B cell (primary cell): Measurements from ENCODE around the gene PPM1M. TPM values are rescaled to one million over a fixed set of nuclear protein-coding genes. Genes with fewer than 3 reads are reported as not detected.

Experiments used
- ATAC-seq: fragments of 200-7000 bp; cut with Tn5 transposase; one replicate; pipeline ENCODE4 v1.10.0; 2021; ENCODE audit warnings: low read depth, mild to moderate bottlenecking, moderate number of reproducible peaks, moderate library complexity
- CTCF ChIA-PET: fragments of 350-600 bp; sonication (Branson Sonifier 250); formaldehyde crosslinking; loops from one replicate; lab custom pipeline; 2021; ENCODE audit warnings: antibody characterized with exemption, inconsistent platforms; lab: Charles Lee
- POLR2A ChIA-PET: fragments of 350-600 bp; sonication (Branson Sonifier 250); formaldehyde crosslinking; loops from one replicate; lab custom pipeline; 2021; ENCODE audit warnings: antibody characterized with exemption; lab: Charles Lee
- DNase-seq: peaks from one replicate; pipeline ENCODE4 v3.0.0; 2013
- H2AFZ ChIP-seq: 2 replicates; pipeline ENCODE4 v1.6.1; 2012; ENCODE audit warnings: mild to moderate bottlenecking, low read depth, low read length; ENCODE audit not compliant: insufficient read depth, poor library complexity, severe bottlenecking
- H3K27ac ChIP-seq, 2 donors: 1 replicate in 1 of 2; 2 replicates in 1 of 2; pipeline ENCODE4 v1.5.1; 2012 to 2013; ENCODE audit warnings: low read length in 2 of 2, mild to moderate bottlenecking in 2 of 2, moderate library complexity in 1 of 2
- H3K27me3 ChIP-seq, 4 experiments: fragments of 200-600 bp in 1 of 4; sonication (generic) in 1 of 4; replicated peaks in 1 of 4; 1 replicate in 2 of 4; 2 replicates in 2 of 4; pipeline versions ENCODE4 v1.6.1 to v1.7.0; 2013 to 2016; ENCODE audit warnings: low read length in 3 of 4, mild to moderate bottlenecking in 2 of 4, mixed read lengths in 1 of 4, moderate library complexity in 1 of 4; ENCODE audit not compliant: insufficient read depth in 4 of 4, control insufficient read depth in 3 of 4; ENCODE audit errors: control extremely low read depth in 1 of 4
- H3K36me3 ChIP-seq, 2 experiments: replicated peaks in 1 of 2; 1 replicate in 1 of 2; 2 replicates in 1 of 2; pipeline versions ENCODE4 v1.6.1 to v1.7.1; 2013; ENCODE audit warnings: low read length in 1 of 2; ENCODE audit not compliant: insufficient read depth in 2 of 2, control insufficient read depth in 1 of 2; ENCODE audit errors: control extremely low read depth in 1 of 2, extremely low read depth in 1 of 2
- H3K4me1 ChIP-seq, 2 donors: fragments of 200-600 bp in 1 of 2; sonication (generic) in 1 of 2; 1 replicate in 1 of 2; 2 replicates in 1 of 2; pipeline versions ENCODE4 v1.5.1 to v1.6.1; 2013 to 2017; ENCODE audit warnings: low read length in 2 of 2; ENCODE audit not compliant: control insufficient read depth in 2 of 2, insufficient read depth in 2 of 2
- H3K4me2 ChIP-seq: replicated peaks from 2 replicates; pipeline ENCODE3; 2012; ENCODE audit warnings: mild to moderate bottlenecking, low read depth, low read length; ENCODE audit not compliant: poor library complexity, severe bottlenecking
- H3K4me3 ChIP-seq, 5 experiments: fragments of 200-600 bp in 1 of 5; sonication (generic) in 1 of 5; 1 replicate in 3 of 5; 2 replicates in 2 of 5; pipeline versions ENCODE4 v1.5.1 to v1.7.0; 2011 to 2016; ENCODE audit warnings: low read length in 4 of 5, mild to moderate bottlenecking in 4 of 5, low read depth in 2 of 5, control low read depth in 1 of 5, moderate library complexity in 1 of 5; ENCODE audit not compliant: insufficient read depth in 1 of 5; ENCODE audit errors: control extremely low read depth in 1 of 5, extremely low read depth in 1 of 5
- H3K79me2 ChIP-seq: fragments of 200-600 bp; sonication (generic); one replicate; pipeline ENCODE4 v1.6.0; 2016; ENCODE audit warnings: low read length; ENCODE audit not compliant: control insufficient read depth, insufficient read depth
- H3K9ac ChIP-seq: fragments of 200-600 bp; sonication (generic); 2 replicates; pipeline ENCODE4 v1.6.1; 2017; ENCODE audit warnings: mild to moderate bottlenecking, low read length, moderate library complexity
- H3K9me3 ChIP-seq, 3 donors: one replicate each; pipeline versions ENCODE4 v1.6.1 to v1.7.1; 2013; ENCODE audit warnings: low read length in 2 of 3; ENCODE audit not compliant: control insufficient read depth in 2 of 3, insufficient read depth in 1 of 3; ENCODE audit errors: control extremely low read depth in 1 of 3
- H4K20me1 ChIP-seq: 2 replicates; pipeline ENCODE4 v1.6.0; 2012; ENCODE audit warnings: mild to moderate bottlenecking, low read length; ENCODE audit not compliant: insufficient read depth, control insufficient read depth, poor library complexity, severe bottlenecking
- H3K27ac Mint-ChIP-seq: one replicate; pipeline ENCODE4 v1.8.0; 2021; ENCODE audit warnings: mixed read lengths
- H3K27me3 Mint-ChIP-seq: one replicate; pipeline ENCODE4 v1.8.0; 2021; ENCODE audit warnings: mixed read lengths
- H3K4me1 Mint-ChIP-seq: one replicate; pipeline ENCODE4 v1.8.0; 2021; ENCODE audit warnings: mixed read lengths
- H3K4me3 Mint-ChIP-seq: one replicate; pipeline ENCODE4 v1.8.0; 2021; ENCODE audit warnings: mixed read lengths
- H3K9me3 Mint-ChIP-seq: one replicate; pipeline ENCODE4 v1.8.0; 2022; ENCODE audit warnings: mixed read lengths; ENCODE audit not compliant: insufficient read depth
- CTCF ChIP-seq: fragments of 200-600 bp; IDR thresholded peaks from one replicate; pipeline ENCODE4 v1.8.0; 2022; ENCODE audit warnings: antibody characterized with exemption, mild to moderate bottlenecking
- EZH2 ChIP-seq: IDR thresholded peaks from 2 replicates; pipeline ENCODE4 v1.6.1; 2012; ENCODE audit warnings: borderline replicate concordance, low read depth, mild to moderate bottlenecking, moderate library complexity, low read length; ENCODE audit not compliant: insufficient read depth, poor library complexity, severe bottlenecking
- WGBS: methylation state at CpG from one replicate; pipeline ENCODE4 v1.1.5; 2013; ENCODE audit warnings: missing lambda C conversion rate; ENCODE audit not compliant: insufficient coverage; 5-methylcytosine and 5-hydroxymethylcytosine counted together
- intact Hi-C: fragments of 100-400 bp; cut with micrococcal nuclease; formaldehyde crosslinking; loops from one replicate; pipeline ENCODE4 v1.10.0; 2022
- polyA plus RNA-seq: library from polyadenylated mRNA; depleted of rRNA; stranded (reverse); fragments of >200 nt; gene quantifications from 2 replicates; pipeline ENCODE4 v1.2.3, GENCODE V29; 2012
- total RNA-seq, 2 donors: library from RNA; stranded (reverse); fragments of 120-200 nt in 1 of 2; gene quantifications; 1 replicate in 1 of 2; 2 replicates in 1 of 2; pipeline versions ENCODE4 v1.2.3 to v1.2.4, GENCODE V29; 2013 to 2022

Gene PPM1M
- total and polyA plus RNA-seq, 2 donors (not counting 1 experiment from before 2014, with no cell fraction given), result 45.0 to 65.2 TPM

GRCh38 chr3:52240886-52241370 lies 4.6 kb upstream of the PPM1M start:
- WGBS, result 90% methylated on average over 3 of the region's 4 CpGs
- H3K9me3 Mint-ChIP-seq, result no peaks in the 10 kb centered on the region
- Histone ChIP-seq H3K9ac (no peak overlapping the region), H3K79me2 (peaks cover 45% of the 10 kb centered on the region), H4K20me1 (peaks cover 26% of the 10 kb centered on the region), H3K27me3 (no peaks in the 10 kb centered on the region), H2AFZ (no peak overlapping the region), H3K4me2 (no peak overlapping the region), H3K9me3 (no peaks in the 10 kb centered on the region), H3K4me3 (no peak overlapping the region), H3K4me1 (peaks cover 52 to 64% of the 10 kb centered on the region in 2 donors), H3K36me3 (peaks cover 0 to 7% of the 10 kb centered on the region in 2 experiments), H3K27ac (no peak overlapping the region)
- ChIA-PET CTCF (interaction anchor here (1.0 to 18.5 kb wide), 10 partner anchors 10 to 206 kb away, joined by 3 to 237 read pairs (median 6); partner anchors contain the start of gene TLR9), POLR2A (interaction anchor here (0.8 to 1.3 kb wide), 4 partner anchors 10 to 38 kb away, joined by 3 to 4 read pairs (median 4); partner anchors contain the start of gene WDR82)
- no peak for TF ChIP-seq EZH2
- TF ChIP-seq CTCF, result no peak
- peak overlapping the region; percentile 99 for H3K4me3 Mint-ChIP-seq
- intact Hi-C loops, result no loop called here
- H3K27ac Mint-ChIP-seq, result peak overlapping the region; percentile 57
- ATAC-seq (no peak), DNase-seq (peak; percentile 10)
- H3K4me1 Mint-ChIP-seq, result peaks cover 65% of the 10 kb centered on the region
- no peaks in the 10 kb centered on the region for H3K27me3 Mint-ChIP-seq

GRCh38 chr3:52242039-52242438 lies 3.5 kb upstream of the PPM1M start:
- no peak overlapping the region for H3K4me3 ChIP-seq
- H3K4me1 ChIP-seq, result peaks cover 59 to 66% of the 10 kb centered on the region in 2 donors
- Mint-ChIP-seq H3K9me3 (no peaks in the 10 kb centered on the region), H3K27ac (no peak overlapping the region), H3K27me3 (no peaks in the 10 kb centered on the region), H3K4me3 (no peak overlapping the region), H3K4me1 (peaks cover 68% of the 10 kb centered on the region)
- peaks cover 34% of the 10 kb centered on the region for H3K79me2 ChIP-seq
- 100% methylated on average over 1 of the region's 1 CpG for WGBS
- H3K9me3 ChIP-seq, result no peaks in the 10 kb centered on the region
- H3K27ac ChIP-seq, result no peak overlapping the region
- no peak overlapping the region for H3K4me2 ChIP-seq
- H3K27me3 ChIP-seq, result no peaks in the 10 kb centered on the region
- peaks cover 15% of the 10 kb centered on the region for H4K20me1 ChIP-seq
- ATAC-seq (no peak), DNase-seq (no peak)
- H2AFZ ChIP-seq, result no peak overlapping the region
- intact Hi-C loops, result no loop called here
- TF ChIP-seq EZH2 (no peak), CTCF (no peak)
- CTCF ChIA-PET, result interaction anchor here (1.9 to 18.5 kb wide), 4 partner anchors 11 to 97 kb away, joined by 7 to 237 read pairs (median 22); partner anchors contain the start of gene TLR9
- H3K9ac ChIP-seq, result no peak overlapping the region
- POLR2A ChIA-PET, result interaction anchor here (0.6 kb wide), 1 partner anchor 35 kb away, joined by 3 read pairs; no protein-coding TSS in a partner anchor
- no peaks in the 10 kb centered on the region for H3K36me3 ChIP-seq
